ENCODE results near the gene C1orf74. TPM values are rescaled to one million over a fixed set of nuclear protein-coding genes. Genes with fewer than 3 reads are reported as not detected.

Gene C1orf74
- total RNA-seq, 1 donor from 2014 or later = 3.7 TPM

DNA sequence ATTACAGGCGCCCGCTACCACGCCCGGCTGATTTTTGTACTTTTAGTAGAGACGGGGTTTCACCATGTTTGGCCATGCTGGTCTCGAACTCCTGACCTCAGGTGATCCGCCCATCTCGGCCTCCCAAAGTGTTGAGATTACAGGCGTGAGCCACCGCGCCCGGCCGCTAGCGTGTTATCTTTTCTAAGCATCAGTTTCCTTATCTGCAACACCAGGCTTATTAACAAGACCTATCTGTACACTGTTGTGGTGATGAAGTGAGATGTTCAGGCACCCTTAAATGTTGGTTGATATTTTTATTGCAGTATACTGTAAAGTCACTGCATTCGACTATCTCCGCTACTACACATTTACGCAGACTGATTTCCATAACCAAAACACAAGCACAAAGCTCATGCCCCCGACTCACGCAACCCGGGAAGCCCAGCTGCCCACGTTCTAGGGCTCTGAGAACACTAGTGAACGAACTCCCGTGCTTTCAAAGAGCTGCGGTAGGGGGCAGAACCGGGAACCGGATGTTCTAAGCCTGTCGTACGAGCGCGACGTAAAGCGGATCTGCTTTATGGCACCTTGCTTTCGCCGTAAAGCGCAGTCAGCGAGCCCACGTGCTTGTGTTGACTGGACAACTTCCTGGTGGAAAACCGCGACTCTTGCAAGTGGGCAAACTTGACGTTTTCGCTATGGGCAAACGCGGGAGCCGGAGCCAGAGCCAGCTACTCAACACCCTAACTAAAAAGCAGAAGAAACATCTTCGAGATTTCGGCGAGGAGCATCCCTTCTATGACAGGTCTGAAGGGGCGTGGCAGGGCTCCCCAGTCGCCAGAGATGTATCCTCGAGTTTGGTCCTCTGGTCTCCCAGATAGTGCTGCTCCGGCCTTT is 43.3 kb upstream of the C1orf74 start, which contains the start of gene UTP25:
UTP25 (plus strand) TSS at position 589 of the 879 bp plus-strand sequence; CDS start at position 681, 92 bp downstream.
- H3K27ac Mint-ChIP-seq = peak within 1 kb of the TSS; percentile 92
- H3K4me1 Mint-ChIP-seq = peaks cover 33% of the 10 kb centered on the region
- peaks cover 7% of the 10 kb centered on the region for H3K27me3 Mint-ChIP-seq
- ChIA-PET CTCF (interaction anchor here (0.8 to 1.4 kb wide), 8 partner anchors 10 to 72 kb away, joined by 3 to 8 read pairs (median 4); partner anchors contain the start of gene TRAF3IP3), POLR2A (interaction anchor here (0.6 to 2.3 kb wide), 7 partner anchors 9 to 80 kb away, joined by 3 to 8 read pairs (median 4); partner anchors contain the start of gene TRAF3IP3)
- peak within 1 kb of the TSS; percentile 97 for H3K4me3 Mint-ChIP-seq
- DNase-seq = peak; percentile 85
- H3K9me3 Mint-ChIP-seq = no peaks in the 10 kb centered on the region
- H3K36me3 Mint-ChIP-seq (ENCODE audit: low read depth) = peaks cover 25% of the 10 kb centered on the region
- TF ChIP-seq, protein P1, sequence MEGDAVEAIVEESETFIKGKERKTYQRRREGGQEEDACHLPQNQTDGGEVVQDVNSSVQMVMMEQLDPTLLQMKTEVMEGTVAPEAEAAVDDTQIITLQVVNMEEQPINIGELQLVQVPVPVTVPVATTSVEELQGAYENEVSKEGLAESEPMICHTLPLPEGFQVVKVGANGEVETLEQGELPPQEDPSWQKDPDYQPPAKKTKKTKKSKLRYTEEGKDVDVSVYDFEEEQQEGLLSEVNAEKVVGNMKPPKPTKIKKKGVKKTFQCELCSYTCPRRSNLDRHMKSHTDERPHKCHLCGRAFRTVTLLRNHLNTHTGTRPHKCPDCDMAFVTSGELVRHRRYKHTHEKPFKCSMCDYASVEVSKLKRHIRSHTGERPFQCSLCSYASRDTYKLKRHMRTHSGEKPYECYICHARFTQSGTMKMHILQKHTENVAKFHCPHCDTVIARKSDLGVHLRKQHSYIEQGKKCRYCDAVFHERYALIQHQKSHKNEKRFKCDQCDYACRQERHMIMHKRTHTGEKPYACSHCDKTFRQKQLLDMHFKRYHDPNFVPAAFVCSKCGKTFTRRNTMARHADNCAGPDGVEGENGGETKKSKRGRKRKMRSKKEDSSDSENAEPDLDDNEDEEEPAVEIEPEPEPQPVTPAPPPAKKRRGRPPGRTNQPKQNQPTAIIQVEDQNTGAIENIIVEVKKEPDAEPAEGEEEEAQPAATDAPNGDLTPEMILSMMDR (IDR thresholded peaks at IDR 0.05) = no peak
- peak; percentile 91 for ATAC-seq (ENCODE audit: low read depth)
- intact Hi-C loops (cut with micrococcal nuclease) = loop anchor here (1.0 to 10.0 kb wide), 7 partner anchors 21 to 1432 kb away; partner anchors contain the start of genes C1orf74, IRF6, RCOR3 and TRAF3IP3

DNA sequence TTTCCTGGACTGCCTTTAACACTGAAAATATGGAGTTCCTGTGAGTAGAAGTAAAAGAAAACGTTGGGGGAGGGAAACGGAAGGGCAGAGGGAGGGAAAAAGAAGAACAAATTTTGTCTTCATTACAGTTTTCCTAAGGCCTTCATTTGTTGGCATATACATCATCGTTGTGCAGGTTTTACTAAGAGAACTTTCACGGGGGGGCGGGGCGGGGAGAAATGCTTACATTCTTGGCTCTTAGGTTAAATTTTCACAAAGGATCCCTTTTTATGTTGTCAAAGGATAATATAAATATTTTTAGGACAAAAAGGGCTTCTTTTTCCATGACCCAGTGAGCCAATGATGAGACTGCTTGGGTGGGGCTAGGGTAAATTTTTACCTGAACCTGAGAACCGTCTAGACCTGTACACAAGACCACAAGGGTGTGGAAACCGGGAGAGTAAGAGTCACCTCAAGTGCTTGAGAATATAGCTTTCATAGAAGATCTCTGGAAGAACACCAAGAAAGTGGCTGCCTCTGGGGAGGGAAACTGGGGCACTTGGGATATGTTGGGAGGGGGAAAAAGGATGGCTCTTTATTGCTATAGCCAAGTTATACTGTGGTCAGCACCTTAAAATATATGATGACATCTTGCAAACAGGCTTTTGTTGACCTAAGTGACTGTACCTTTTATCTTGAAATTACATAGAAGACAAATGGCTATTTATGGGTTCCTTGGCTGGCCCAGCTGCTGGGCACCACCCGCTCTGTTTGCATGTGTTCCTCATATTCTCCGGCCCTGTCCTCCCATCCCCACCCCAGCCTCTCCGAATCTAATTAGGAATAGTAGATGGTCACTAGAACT is 41.5 kb upstream of the C1orf74 start:
- ATAC-seq (ENCODE audit: low read depth) (no peak), DNase-seq (no peak)
- ChIA-PET POLR2A (no interaction called here), CTCF (interaction anchor here (2.5 kb wide), 1 partner anchor 10 kb away, joined by 5 read pairs; no protein-coding TSS in a partner anchor)
- H3K27ac Mint-ChIP-seq = no peak overlapping the region
- TF ChIP-seq, protein P1 (IDR thresholded peaks at IDR 0.05) = no peak
- H3K9me3 Mint-ChIP-seq = no peaks in the 10 kb centered on the region
- H3K27me3 Mint-ChIP-seq = peaks cover 18% of the 10 kb centered on the region
- H3K36me3 Mint-ChIP-seq (ENCODE audit: low read depth) = peaks cover 9% of the 10 kb centered on the region
- H3K4me3 Mint-ChIP-seq = no peak overlapping the region
- peaks cover 33% of the 10 kb centered on the region for H3K4me1 Mint-ChIP-seq
- intact Hi-C loops (cut with micrococcal nuclease) = loop anchor here (2.0 to 10.0 kb wide), 2 partner anchors 69 to 251 kb away; partner anchors contain the start of gene TRAF3IP3

DNA sequence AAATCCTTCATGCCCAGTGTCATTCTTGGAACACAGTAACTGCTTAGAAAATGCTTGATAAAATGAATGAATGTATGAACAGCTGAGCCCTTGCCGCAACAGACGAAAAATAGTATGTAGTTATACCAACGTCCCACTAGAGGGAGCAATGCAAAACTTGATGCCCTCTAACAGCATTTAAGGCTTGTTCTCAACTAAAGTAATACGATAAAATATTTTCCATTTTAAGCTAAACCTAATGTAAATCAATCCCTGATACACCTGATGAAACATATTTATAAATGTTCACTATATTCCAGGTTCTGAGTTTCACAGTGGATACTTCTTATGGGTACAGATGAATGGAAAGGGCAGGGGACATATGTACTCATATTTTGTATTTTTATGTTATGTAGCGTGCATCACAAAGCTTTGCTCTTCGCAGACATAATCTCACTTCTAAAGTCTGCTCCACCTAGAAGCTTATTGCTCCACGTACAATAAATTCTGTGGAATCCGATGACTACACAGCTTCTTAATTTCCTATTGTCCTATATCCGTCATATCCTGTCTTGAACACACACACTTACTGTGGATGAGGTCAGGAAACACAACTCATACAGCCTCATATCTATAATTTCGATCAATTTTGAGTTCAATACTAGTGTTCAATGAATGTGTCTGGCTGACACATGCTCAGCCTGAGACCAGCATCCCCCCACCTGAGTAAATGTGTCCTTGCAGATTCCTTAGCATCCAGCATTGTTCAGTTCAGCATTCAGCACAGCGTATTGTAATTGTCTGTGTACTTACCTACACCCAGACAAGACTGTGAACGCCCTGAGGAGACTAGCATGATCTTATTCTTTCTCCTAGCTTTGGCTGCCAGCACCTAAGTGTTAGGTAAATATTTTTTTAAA is 39.0 kb upstream of the C1orf74 start:
- no peak overlapping the region for H3K27ac Mint-ChIP-seq
- H3K4me1 Mint-ChIP-seq = peaks cover 15% of the 10 kb centered on the region
- ATAC-seq (ENCODE audit: low read depth) (peak; percentile 36), DNase-seq (no peak)
- H3K4me3 Mint-ChIP-seq = no peak overlapping the region
- peaks cover 4% of the 10 kb centered on the region for H3K36me3 Mint-ChIP-seq (ENCODE audit: low read depth)
- no peaks in the 10 kb centered on the region for H3K9me3 Mint-ChIP-seq
- TF ChIP-seq, protein P1 (IDR thresholded peaks at IDR 0.05) = peak; percentile 83
- intact Hi-C loops (cut with micrococcal nuclease) = loop anchor here (1.0 to 10.0 kb wide), 3 partner anchors 249 to 577 kb away; no protein-coding TSS in a partner anchor
- ChIA-PET CTCF (interaction anchor here (0.9 to 3.4 kb wide), 17 partner anchors 9 to 247 kb away, joined by 3 to 18 read pairs (median 5); partner anchors contain the start of genes C1orf74 and IRF6), POLR2A (interaction anchor here (1.0 to 1.4 kb wide), 2 partner anchors 47 to 67 kb away, joined by 3 to 4 read pairs; no protein-coding TSS in a partner anchor)
- H3K27me3 Mint-ChIP-seq = peaks cover 34% of the 10 kb centered on the region

DNA sequence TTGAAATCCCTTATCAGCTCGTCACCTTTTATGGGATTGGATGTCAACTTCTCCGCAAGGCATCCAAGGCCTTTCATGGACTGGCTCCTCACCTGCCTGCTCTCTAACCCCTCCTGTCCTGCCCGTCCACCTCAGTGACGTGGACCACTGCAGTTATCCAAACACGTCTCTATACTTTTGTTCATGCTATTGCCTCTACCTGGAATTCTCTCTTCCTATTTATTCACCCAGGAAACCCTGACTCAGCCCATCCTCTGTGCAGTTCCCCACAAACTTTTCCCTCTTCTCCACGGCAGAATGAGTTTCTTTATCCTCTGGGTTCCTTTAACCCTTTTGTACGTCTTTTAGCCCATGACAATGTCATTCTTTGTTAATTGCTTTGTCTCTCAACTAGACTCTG is 38.3 kb upstream of the C1orf74 start:
- Mint-ChIP-seq H3K27ac (no peak overlapping the region), H3K4me3 (no peak overlapping the region), H3K9me3 (no peaks in the 10 kb centered on the region), H3K36me3 (ENCODE audit: low read depth) (no peaks in the 10 kb centered on the region), H3K27me3 (peaks cover 35% of the 10 kb centered on the region), H3K4me1 (peaks cover 8% of the 10 kb centered on the region)
- TF ChIP-seq, protein P1 (IDR thresholded peaks at IDR 0.05) = no peak
- POLR2A ChIA-PET = interaction anchor here (1.0 to 1.4 kb wide), 2 partner anchors 54 to 66 kb away, joined by 3 to 4 read pairs; no protein-coding TSS in a partner anchor
- DNase-seq (no peak), ATAC-seq (ENCODE audit: low read depth) (no peak)
- CTCF ChIA-PET = interaction anchor here (0.9 to 3.4 kb wide), 15 partner anchors 9 to 246 kb away, joined by 3 to 18 read pairs (median 5); partner anchors contain the start of genes C1orf74 and IRF6
- intact Hi-C loops (cut with micrococcal nuclease) = loop anchor here (1.0 to 10.0 kb wide), 3 partner anchors 248 to 578 kb away; no protein-coding TSS in a partner anchor

Measured in activated B cell treated with CpG ODN at 0.5 μM for 24 hours (primary cell).